IMR-90 (cell line): ENCODE measurements around the gene ERC2. TPM values are rescaled to one million over a fixed set of nuclear protein-coding genes. Genes with fewer than 3 reads are reported as not detected.

Source experiments
- ATAC-seq: fragments of 200-7000 bp; cut with Tn5 transposase; 2 replicates; pipeline ENCODE4 v1.9.1; 2020; ENCODE audit warnings: low read depth, mild to moderate bottlenecking, moderate library complexity
- BruUV-seq: library from RNA; stranded (reverse); fragments of 400-500 nt; replicated peaks from 2 replicates; lab custom pipeline; 2021; lab: Mats Ljungman, UMichigan
- CTCF ChIA-PET: fragments of 300-600 bp; formaldehyde crosslinking; extraction: SDS; loops from one replicate; lab custom pipeline; 2021; ENCODE audit warnings: antibody characterized with exemption; lab: Yijun Ruan, JAX
- POLR2A ChIA-PET: fragments of 300-600 bp; sonication (Branson Sonifier 250); formaldehyde crosslinking; loops from one replicate; lab custom pipeline; 2022; ENCODE audit warnings: antibody characterized with exemption; ENCODE audit not compliant: unreplicated experiment; lab: Charles Lee
- DNase-seq: peaks from one replicate; pipeline ENCODE4 v3.0.0; 2013
- H2AFZ ChIP-seq: replicated peaks from 2 replicates; pipeline ENCODE3; 2013; ENCODE audit warnings: low read length, mild to moderate bottlenecking; ENCODE audit not compliant: poor library complexity
- H2AK5ac ChIP-seq: 2 replicates; pipeline ENCODE4 v1.6.1; 2013; ENCODE audit warnings: low read depth, low read length, inconsistent platforms
- H2AK9ac ChIP-seq: replicated peaks from 2 replicates; pipeline ENCODE3; 2013; ENCODE audit warnings: mild to moderate bottlenecking, low read depth, low read length, moderate library complexity; ENCODE audit not compliant: poor library complexity
- H2BK120ac ChIP-seq: 2 replicates; pipeline ENCODE4 v1.6.1; 2013; ENCODE audit warnings: low read depth, low read length, inconsistent platforms
- H2BK15ac ChIP-seq: 3 replicates; pipeline ENCODE4 v1.6.1; 2013; ENCODE audit warnings: low read depth, low read length, inconsistent platforms
- H2BK20ac ChIP-seq: 2 replicates; pipeline ENCODE4 v1.6.1; 2013; ENCODE audit warnings: low read depth, mild to moderate bottlenecking, inconsistent platforms, low read length, moderate library complexity
- H2BK5ac ChIP-seq: 2 replicates; pipeline ENCODE4 v1.6.1; 2013; ENCODE audit warnings: mild to moderate bottlenecking, low read depth, low read length, inconsistent platforms; ENCODE audit not compliant: poor library complexity, severe bottlenecking
- H3K14ac ChIP-seq: replicated peaks from 2 replicates; pipeline ENCODE4 v1.6.1; 2013; ENCODE audit warnings: low read depth, low read length, inconsistent platforms
- H3K18ac ChIP-seq: 2 replicates; pipeline ENCODE4 v1.6.1; 2013; ENCODE audit warnings: low read depth, low read length, control low read depth
- H3K23ac ChIP-seq: 2 replicates; pipeline ENCODE4 v1.6.1; 2013; ENCODE audit warnings: low read depth, low read length, inconsistent platforms
- H3K27ac ChIP-seq: 2 replicates; pipeline ENCODE4 v1.5.1; 2013; ENCODE audit warnings: mild to moderate bottlenecking, control low read depth, low read length; ENCODE audit not compliant: insufficient read depth
- H3K27me3 ChIP-seq: 2 replicates; pipeline ENCODE4 v1.6.1; 2013; ENCODE audit warnings: low read length; ENCODE audit not compliant: control insufficient read depth, insufficient read depth
- H3K36me3 ChIP-seq: 2 replicates; pipeline ENCODE4 v1.6.1; 2013; ENCODE audit warnings: low read length, mixed read lengths; ENCODE audit not compliant: control insufficient read depth, insufficient read depth
- H3K4ac ChIP-seq: 2 replicates; pipeline ENCODE4 v1.6.1; 2013; ENCODE audit warnings: low read depth, low read length, inconsistent platforms
- H3K4me1 ChIP-seq: 2 replicates; pipeline ENCODE4 v1.6.1; 2013; ENCODE audit warnings: low read length, mixed read lengths; ENCODE audit not compliant: control insufficient read depth, insufficient read depth
- H3K4me2 ChIP-seq: 2 replicates; pipeline ENCODE4 v1.6.1; 2013; ENCODE audit warnings: low read depth, mild to moderate bottlenecking, control low read depth, low read length, moderate library complexity
- H3K4me3 ChIP-seq: 2 replicates; pipeline ENCODE4 v1.5.1; 2013; ENCODE audit warnings: low read depth, mild to moderate bottlenecking, control low read depth, low read length, moderate library complexity; ENCODE audit not compliant: insufficient read depth
- H3K56ac ChIP-seq: 2 replicates; pipeline ENCODE4 v1.6.1; 2013; ENCODE audit warnings: low read length, inconsistent platforms; ENCODE audit not compliant: insufficient read depth; ENCODE audit errors: extremely low read depth
- H3K79me1 ChIP-seq, 2 experiments: 2 replicates each; pipeline ENCODE4 v1.6.1; 2013; ENCODE audit warnings: low read length in 2 of 2, inconsistent platforms in 1 of 2, low read depth in 1 of 2
- H3K9ac ChIP-seq: 2 replicates; pipeline ENCODE4 v1.6.1; 2013; ENCODE audit warnings: low read depth, low read length, control low read depth
- H3K9me1 ChIP-seq: 2 replicates; pipeline ENCODE4 v1.6.1; 2013; ENCODE audit warnings: low read length, inconsistent platforms; ENCODE audit not compliant: insufficient read depth
- H3K9me3 ChIP-seq: 2 replicates; pipeline ENCODE4 v1.6.1; 2013; ENCODE audit warnings: low read length; ENCODE audit not compliant: control insufficient read depth, insufficient read depth
- H4K20me1 ChIP-seq: 2 replicates; pipeline ENCODE4 v1.6.1; 2013; ENCODE audit warnings: low read length, inconsistent platforms; ENCODE audit not compliant: insufficient read depth
- H4K5ac ChIP-seq: 2 replicates; pipeline ENCODE4 v1.6.1; 2013; ENCODE audit warnings: mild to moderate bottlenecking, low read depth, low read length, control low read depth
- H4K8ac ChIP-seq, 2 experiments: 2 replicates each; pipeline ENCODE4 v1.6.1; 2013; ENCODE audit warnings: low read depth in 2 of 2, low read length in 2 of 2, control low read depth in 1 of 2, inconsistent platforms in 1 of 2
- H4K91ac ChIP-seq: 2 replicates; pipeline ENCODE4 v1.6.1; 2013; ENCODE audit warnings: low read depth, low read length, inconsistent platforms; ENCODE audit not compliant: insufficient read depth
- BHLHE40 ChIP-seq: fragments of 150-350 bp; IDR thresholded peaks from 2 replicates; pipeline ENCODE4 v1.6.1; 2016; ENCODE audit warnings: mild to moderate bottlenecking, low read depth, low read length
- CEBPB ChIP-seq: IDR thresholded peaks from 2 replicates; pipeline ENCODE4 v1.6.1; 2012; ENCODE audit warnings: low read depth, low read length, improper control_type of control experiment
- CHD1 ChIP-seq: IDR thresholded peaks from 2 replicates; pipeline ENCODE4 v1.6.1; 2012; ENCODE audit warnings: low read depth, low read length, improper control_type of control experiment
- CTCF ChIP-seq: conservative IDR thresholded peaks from 2 replicates; pipeline ENCODE4 v1.5.1; 2012; ENCODE audit warnings: mild to moderate bottlenecking, low read depth, low read length, improper control_type of control experiment
- ELK1 ChIP-seq: fragments of 150-350 bp; IDR thresholded peaks from 2 replicates; pipeline ENCODE4 v1.6.1; 2016; ENCODE audit warnings: low read depth, mild to moderate bottlenecking, low read length, moderate library complexity, borderline replicate concordance
- FOS ChIP-seq: fragments of 150-350 bp; IDR thresholded peaks from 2 replicates; pipeline ENCODE4 v1.6.1; 2016; ENCODE audit warnings: low read depth, low read length
- MAFK ChIP-seq: IDR thresholded peaks from 2 replicates; pipeline ENCODE4 v1.6.1; 2012; ENCODE audit warnings: low read depth, low read length, improper control_type of control experiment
- MAZ ChIP-seq: IDR thresholded peaks from 2 replicates; pipeline ENCODE4 v1.6.1; 2012; ENCODE audit warnings: low read depth, mild to moderate bottlenecking, low read length, improper control_type of control experiment, moderate library complexity, borderline replicate concordance
- MXI1 ChIP-seq: IDR thresholded peaks from 2 replicates; pipeline ENCODE4 v1.6.1; 2012; ENCODE audit warnings: low read depth, mild to moderate bottlenecking, low read length, moderate library complexity, borderline replicate concordance
- NFE2L2 ChIP-seq: fragments of 150-350 bp; IDR thresholded peaks from 2 replicates; pipeline ENCODE4 v1.6.1; 2016; ENCODE audit warnings: low read depth, mild to moderate bottlenecking, low read length
- POLR2A ChIP-seq: IDR thresholded peaks from 2 replicates; pipeline ENCODE4 v1.6.1; 2012; ENCODE audit warnings: mild to moderate bottlenecking, low read depth, low read length
- RAD21 ChIP-seq: IDR thresholded peaks from 2 replicates; pipeline ENCODE4 v1.6.1; 2012; ENCODE audit warnings: low read length, improper control_type of control experiment
- RCOR1 ChIP-seq: IDR thresholded peaks from 2 replicates; pipeline ENCODE4 v1.6.1; 2012; ENCODE audit warnings: mild to moderate bottlenecking, low read length, improper control_type of control experiment; ENCODE audit not compliant: insufficient replicate concordance
- RFX5 ChIP-seq: IDR thresholded peaks from 2 replicates; pipeline ENCODE4 v1.8.0; 2012; ENCODE audit warnings: low read depth, mild to moderate bottlenecking, low read length, moderate library complexity
- SMC3 ChIP-seq: fragments of 150-350 bp; IDR thresholded peaks from 2 replicates; pipeline ENCODE4 v1.6.1; 2016; ENCODE audit warnings: low read depth, mild to moderate bottlenecking, antibody characterized with exemption, low read length, moderate library complexity
- USF2 ChIP-seq: fragments of 150-350 bp; IDR thresholded peaks from 2 replicates; pipeline ENCODE4 v1.6.1; 2017; ENCODE audit warnings: mild to moderate bottlenecking, antibody characterized with exemption, low read length, low read depth
- WGBS, 2 experiments: methylation state at CpG; one replicate each; pipeline versions ENCODE4 v1.1.5 to v1.1.7; 2013; ENCODE audit warnings: missing lambda C conversion rate in 2 of 2; ENCODE audit not compliant: insufficient read length in 1 of 2; ENCODE audit errors: extremely low coverage in 2 of 2; 5-methylcytosine and 5-hydroxymethylcytosine counted together
- dilution Hi-C: fragments of 300-500 bp; cut with HindIII; formaldehyde crosslinking; loops from one replicate; pipeline ENCODE4 v1.14.3; 2018; ENCODE audit warnings: low sequenced_read_pairs; ENCODE audit not compliant: unreplicated experiment
- in situ Hi-C: fragments of 300-500 bp; cut with MboI; formaldehyde crosslinking; loops from 3 replicates; pipeline ENCODE4 v1.14.3; 2019; ENCODE audit warnings: low sequenced_read_pairs, inconsistent platforms, mixed read lengths
- intact Hi-C: fragments of 100-400 bp; cut with micrococcal nuclease; formaldehyde crosslinking; loops from 2 replicates; pipeline ENCODE4 v1.10.0; 2022
- polyA plus RNA-seq, 3 experiments: library from polyadenylated mRNA; depleted of rRNA; stranded (reverse); fragments of >200 nt; gene quantifications; 2 replicates each; pipeline ENCODE4 v1.2.3, GENCODE V29; 2012; ENCODE audit warnings: low replicate concordance in 1 of 3
- total RNA-seq: library from RNA; depleted of rRNA; stranded (reverse); fragments of >200 nt; gene quantifications from 2 replicates; pipeline ENCODE4 v1.2.3, GENCODE V29; 2012

ERC2 gene
- total and polyA plus RNA-seq, 2 of the 4 experiments (the other 2 are of a cell fraction): 0.17 to 0.18 TPM

- ATAC-seq (no peak), DNase-seq (no peak)
- Histone ChIP-seq H2BK5ac (no peak overlapping the region), H3K9me3 (no peaks in the 10 kb centered on the region), H3K4ac (no peak overlapping the region), H3K27ac (no peak overlapping the region), H2BK120ac (no peak overlapping the region), H2AK9ac (no peak overlapping the region), H3K9me1 (no peaks in the 10 kb centered on the region), H4K8ac (no peak overlapping the region), H2BK15ac (no peak overlapping the region), H3K14ac (no peak overlapping the region), H3K36me3 (no peaks in the 10 kb centered on the region), H3K79me1 (no peaks in the 10 kb centered on the region), H4K20me1 (no peaks in the 10 kb centered on the region), H2AK5ac (no peak overlapping the region), H3K18ac (no peak overlapping the region), H2BK20ac (no peak overlapping the region), H2AFZ (no peak overlapping the region), H3K9ac (no peak overlapping the region), H3K23ac (no peak overlapping the region), H3K4me2 (no peak overlapping the region), H3K4me1 (no peaks in the 10 kb centered on the region), H3K56ac (no peak overlapping the region), H3K4me3 (no peak overlapping the region), H4K91ac (no peak overlapping the region), H4K5ac (no peak overlapping the region), H3K27me3 (no peaks in the 10 kb centered on the region; the same call in 1 of the 2 replicates)
- CTCF ChIA-PET: no interaction called here
- POLR2A ChIA-PET: no interaction called here
- TF ChIP-seq MXI1 (no peak), NFE2L2 (no peak), RAD21 (no peak), MAFK (no peak), CTCF (no peak), CEBPB (no peak), FOS (no peak), USF2 (no peak), RCOR1 (no peak), POLR2A (no peak), CHD1 (no peak), MAZ (no peak), RFX5 (no peak), ELK1 (no peak), SMC3 (no peak), BHLHE40 (no peak)
- no TSS peak for BruUV-seq
- in situ Hi-C loops: no loop called here
- 60% methylated on average over 1 of the region's 4 CpGs; no CpG with 5 or more reads in 1 of the 2 experiments for WGBS, 2 experiments
- dilution Hi-C loops: no loop called here
- intact Hi-C loops: no loop called here
Observed at GRCh38 chr3:56336023-56336422, 132.2 kb downstream of the ERC2 start.
